H1 (cell line): ENCODE data around the gene EIF4E3. TPM values are rescaled to one million over a fixed set of nuclear protein-coding genes. Genes with fewer than 3 reads are reported as not detected.

Experiments used
- CTCF ChIA-PET: fragments of 300-600 bp; sonication (Branson Sonifier 250); formaldehyde crosslinking; loops from one replicate; lab custom pipeline; 2021; ENCODE audit not compliant: partially characterized antibody; lab: Charles Lee
- POLR2A ChIA-PET: fragments of 300-600 bp; sonication (Branson Sonifier 250); formaldehyde crosslinking; loops from one replicate; lab custom pipeline; 2021; ENCODE audit warnings: inconsistent platforms; ENCODE audit not compliant: partially characterized antibody; lab: Charles Lee
- DNase-seq, 2 experiments: peaks; one replicate each; pipeline versions ENCODE4 v3.0.0 to v3.0.0-alpha.2; 2010 to 2022; ENCODE audit warnings: low spot score in 2 of 2, low read depth in 1 of 2, mixed read lengths in 1 of 2
- FAIRE-seq: peaks from 2 replicates; lab custom pipeline; 2011; peaks lifted over from hg19 to GRCh38; lab: Jason Lieb, UNC
- H2AFZ ChIP-seq: 2 replicates; pipeline ENCODE4 v1.8.1; 2012; ENCODE audit warnings: low read length, inconsistent platforms
- H2AK5ac ChIP-seq: 2 replicates; pipeline ENCODE4 v1.6.1; 2013; ENCODE audit warnings: low read depth, low read length
- H2BK120ac ChIP-seq: replicated peaks from 2 replicates; pipeline ENCODE3; 2013; ENCODE audit warnings: low read depth, low read length, inconsistent platforms
- H2BK12ac ChIP-seq: 2 replicates; pipeline ENCODE4 v1.6.1; 2013; ENCODE audit warnings: low read depth, low read length
- H2BK15ac ChIP-seq: 2 replicates; pipeline ENCODE4 v1.6.1; 2013; ENCODE audit warnings: low read length
- H2BK20ac ChIP-seq: 2 replicates; pipeline ENCODE4 v1.6.1; 2013; ENCODE audit warnings: low read length
- H2BK5ac ChIP-seq: 2 replicates; pipeline ENCODE4 v1.6.1; 2013; ENCODE audit warnings: low read depth, low read length
- H3K14ac ChIP-seq: 2 replicates; pipeline ENCODE4 v1.6.1; 2013; ENCODE audit warnings: inconsistent platforms; ENCODE audit not compliant: insufficient read length
- H3K18ac ChIP-seq: 2 replicates; pipeline ENCODE4 v1.6.1; 2013; ENCODE audit warnings: low read length; ENCODE audit errors: extremely low read depth
- H3K23ac ChIP-seq: 2 replicates; pipeline ENCODE4 v1.6.1; 2013; ENCODE audit warnings: inconsistent platforms; ENCODE audit not compliant: insufficient read length
- H3K23me2 ChIP-seq: 2 replicates; pipeline ENCODE4 v1.6.1; 2013; ENCODE audit warnings: low read depth, low read length
- H3K27ac ChIP-seq: 2 replicates; pipeline ENCODE4 v1.6.1; 2011; ENCODE audit warnings: low read depth, low read length, inconsistent platforms
- H3K27me3 ChIP-seq, 4 experiments: replicated peaks in 1 of 4; 1 replicate in 1 of 4; 2 replicates in 3 of 4; pipeline versions ENCODE4 v1.6.1 to v1.8.1; 2011 to 2013; ENCODE audit warnings: low read length in 3 of 4, mild to moderate bottlenecking in 3 of 4, inconsistent platforms in 2 of 4, mixed read lengths in 2 of 4, moderate library complexity in 1 of 4; ENCODE audit not compliant: control insufficient read depth in 3 of 4, insufficient read depth in 3 of 4; ENCODE audit errors: extremely low read depth in 1 of 4
- H3K36me3 ChIP-seq, 4 experiments: 2 replicates each; pipeline versions ENCODE4 v1.6.1 to v1.8.1; 2011 to 2013; ENCODE audit warnings: mild to moderate bottlenecking in 4 of 4, low read length in 3 of 4, moderate library complexity in 2 of 4, control low read depth in 1 of 4, inconsistent platforms in 1 of 4; ENCODE audit not compliant: insufficient read depth in 4 of 4, control insufficient read depth in 2 of 4
- H3K4ac ChIP-seq: replicated peaks from 2 replicates; pipeline ENCODE3; 2013; ENCODE audit warnings: low read length, low read depth, mixed read lengths, inconsistent platforms; ENCODE audit not compliant: insufficient read length
- H3K4me1 ChIP-seq, 4 experiments: replicated peaks in 1 of 4; 1 replicate in 1 of 4; 2 replicates in 3 of 4; pipeline versions ENCODE4 v1.6.1 to v1.8.1; 2011 to 2013; ENCODE audit warnings: low read length in 3 of 4, inconsistent platforms in 2 of 4, mixed read lengths in 1 of 4; ENCODE audit not compliant: insufficient read depth in 4 of 4, control insufficient read depth in 3 of 4
- H3K4me2 ChIP-seq, 2 experiments: 2 replicates each; pipeline versions ENCODE4 v1.6.1 to v1.8.1; 2011 to 2013; ENCODE audit warnings: low read depth in 2 of 2, low read length in 2 of 2, control low read depth in 1 of 2, inconsistent platforms in 1 of 2, mild to moderate bottlenecking in 1 of 2; ENCODE audit not compliant: insufficient read depth in 1 of 2
- H3K4me3 ChIP-seq, 4 experiments: fragments of 200-600, 300-600 bp in 1 of 4; sonication (generic), shearing (Covaris generic), sonication (Bioruptor Twin) in 1 of 4; 2 replicates each; pipeline versions ENCODE4 v1.5.1 to v1.8.1; 2011 to 2016; ENCODE audit warnings: low read length in 4 of 4, low read depth in 3 of 4, control low read depth in 2 of 4, inconsistent platforms in 2 of 4, mild to moderate bottlenecking in 2 of 4, mixed read lengths in 1 of 4, moderate library complexity in 1 of 4; ENCODE audit not compliant: insufficient read depth in 2 of 4; ENCODE audit errors: extremely low read depth in 1 of 4
- H3K56ac ChIP-seq: replicated peaks from 2 replicates; pipeline ENCODE3; 2013; ENCODE audit warnings: low read depth, mild to moderate bottlenecking, mixed read lengths, low read length, inconsistent platforms; ENCODE audit not compliant: insufficient read length
- H3K79me1 ChIP-seq: 2 replicates; pipeline ENCODE4 v1.6.1; 2013; ENCODE audit warnings: low read depth, low read length, control low read depth
- H3K79me2 ChIP-seq, 2 experiments: 2 replicates each; pipeline versions ENCODE4 v1.6.1 to v1.8.1; 2012 to 2013; ENCODE audit warnings: low read length in 2 of 2, mild to moderate bottlenecking in 2 of 2, inconsistent platforms in 1 of 2; ENCODE audit not compliant: insufficient read depth in 2 of 2, control insufficient read depth in 1 of 2
- H3K9ac ChIP-seq, 4 experiments: replicated peaks in 1 of 4; 1 replicate in 1 of 4; 2 replicates in 3 of 4; pipeline versions ENCODE4 v1.6.1 to v1.8.1; 2011 to 2013; ENCODE audit warnings: low read depth in 3 of 4, low read length in 3 of 4, control low read depth in 2 of 4, mild to moderate bottlenecking in 2 of 4, moderate library complexity in 2 of 4, inconsistent platforms in 1 of 4; ENCODE audit errors: extremely low read depth in 1 of 4
- H3K9me3 ChIP-seq, 2 experiments: 2 replicates each; pipeline versions ENCODE4 v1.6.1 to v1.8.1; 2012 to 2013; ENCODE audit warnings: mild to moderate bottlenecking in 2 of 2, moderate library complexity in 2 of 2, control low read depth in 1 of 2, inconsistent platforms in 1 of 2, low read depth in 1 of 2, low read length in 1 of 2, mixed read lengths in 1 of 2; ENCODE audit not compliant: insufficient read depth in 2 of 2
- H4K20me1 ChIP-seq, 2 experiments: replicated peaks in 1 of 2; 2 replicates each; pipeline versions ENCODE3 to v1.8.1; 2011 to 2013; ENCODE audit warnings: inconsistent platforms in 2 of 2, low read length in 2 of 2, mild to moderate bottlenecking in 1 of 2; ENCODE audit not compliant: insufficient read depth in 2 of 2, control insufficient read depth in 1 of 2
- H4K5ac ChIP-seq: 2 replicates; pipeline ENCODE4 v1.6.1; 2013; ENCODE audit warnings: low read length, low read depth, mixed read lengths, inconsistent platforms; ENCODE audit not compliant: insufficient read length
- H4K8ac ChIP-seq: 2 replicates; pipeline ENCODE4 v1.8.0; 2013; ENCODE audit warnings: mild to moderate bottlenecking, moderate library complexity, low read length, inconsistent platforms; ENCODE audit not compliant: insufficient read depth; ENCODE audit errors: extremely low read depth
- H4K91ac ChIP-seq: replicated peaks from 2 replicates; pipeline ENCODE3; 2013; ENCODE audit warnings: low read length, mixed read lengths, inconsistent platforms; ENCODE audit not compliant: insufficient read length
- CBX8 ChIP-seq: fragments of 300-800, 300-1000 bp; sonication (generic); IDR thresholded peaks from 2 replicates; pipeline ENCODE4 v1.7.1; 2016; ENCODE audit warnings: low read depth, low read length, borderline replicate concordance
- CHD1 ChIP-seq: IDR thresholded peaks from 2 replicates; pipeline ENCODE4 v1.6.1; 2012; ENCODE audit warnings: low read depth, low read length, improper control_type of control experiment
- EP300 ChIP-seq, 2 experiments: IDR thresholded peaks; 1 replicate in 1 of 2; 2 replicates in 1 of 2; pipeline ENCODE4 v1.6.1; 2011 to 2012; ENCODE audit warnings: low read depth in 2 of 2, low read length in 2 of 2, mild to moderate bottlenecking in 2 of 2, borderline replicate concordance in 1 of 2, inconsistent platforms in 1 of 2, moderate library complexity in 1 of 2
- PHF8 ChIP-seq: fragments of 200-600 bp; sonication (generic); conservative IDR thresholded peaks from 2 replicates; pipeline ENCODE4 v1.7.1; 2012; ENCODE audit warnings: low read depth, mild to moderate bottlenecking, inconsistent platforms, low read length, moderate library complexity
- POU5F1 ChIP-seq: IDR thresholded peaks from 2 replicates; pipeline ENCODE4 v1.6.1; 2011; ENCODE audit warnings: low read depth, mild to moderate bottlenecking, low read length, moderate library complexity
- SP2 ChIP-seq: IDR thresholded peaks from 2 replicates; pipeline ENCODE4 v1.6.1; 2012; ENCODE audit warnings: mild to moderate bottlenecking, low read length, inconsistent platforms
- whole genome bisulfite sequencing, 2 experiments: shearing (Covaris generic) in 1 of 2; methylation state at CpG; one replicate each; pipeline versions ENCODE4 v1.1.6 to v1.1.7; 2013 to 2015; ENCODE audit warnings: low lambda C conversion rate in 2 of 2, mixed read lengths in 2 of 2, inconsistent platforms in 1 of 2, low coverage in 1 of 2, missing lambda C conversion rate in 1 of 2; ENCODE audit not compliant: insufficient replicate concordance in 2 of 2, insufficient coverage in 1 of 2, insufficient read length in 1 of 2; ENCODE audit errors: extremely low coverage in 1 of 2, missing lambda C conversion rate in 1 of 2; 5-methylcytosine and 5-hydroxymethylcytosine counted together
- polyA plus RNA-seq, 7 experiments: library from polyadenylated mRNA; depleted of rRNA in 3 of 7; stranded (reverse) in 5 of 7; unstranded in 2 of 7; fragments of >200 nt in 5 of 7; fragments of 200-250 nt in 2 of 7; gene quantifications; 1 replicate in 5 of 7; 2 replicates in 1 of 7; 4 replicates in 1 of 7; pipeline versions ENCODE4 v1.2.1 to v1.2.3, GENCODE V29; 2011 to 2013; ENCODE audit warnings: missing spikeins in 2 of 7, mixed read lengths in 2 of 7
- total RNA-seq: library from RNA; stranded (reverse); fragmentation: NEBNext Ultra II Directional; extraction: Animal tissue kit (Norgen Biotek cat#: 25700); gene quantifications from 2 replicates; pipeline ENCODE4 v1.2.1, GENCODE V29; 2021

The EIF4E3 gene
- total and polyA plus RNA-seq, 2 of the 8 experiments (the other 6 are each of a cell fraction or from before 2014, with no cell fraction given): 5.2 to 17.0 TPM

DNA sequence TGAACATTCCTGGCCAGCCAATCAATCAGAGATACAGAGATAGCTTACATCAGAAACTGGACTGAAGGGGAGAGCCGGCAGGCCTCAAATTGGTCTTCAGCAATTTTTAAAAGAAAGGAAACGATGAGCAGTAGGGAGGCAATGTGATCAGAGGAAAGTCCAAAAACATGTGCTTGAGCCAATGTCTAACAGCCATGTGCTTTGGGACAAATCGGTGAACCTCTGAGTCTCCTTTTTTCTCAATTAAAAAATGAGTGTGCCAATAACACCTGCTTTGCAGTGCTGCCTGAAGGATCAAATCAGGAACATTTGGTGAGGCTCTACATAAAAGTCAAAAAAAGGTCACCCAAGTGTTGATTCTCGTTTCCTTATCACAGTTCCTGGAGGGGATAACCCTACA is 7.4 kb upstream of the EIF4E3 start:
- H4K91ac ChIP-seq: no peak overlapping the region
- H4K5ac ChIP-seq: no peak overlapping the region
- no peak overlapping the region for H3K56ac ChIP-seq
- no peak overlapping the region for H3K27ac ChIP-seq
- H3K4ac ChIP-seq: no peak overlapping the region
- H2AK5ac ChIP-seq: no peak overlapping the region
- ChIA-PET CTCF (interaction anchor here (0.6 to 2.0 kb wide), 5 partner anchors 8 to 126 kb away, joined by 3 to 9 read pairs (median 3); no protein-coding TSS in a partner anchor), POLR2A (interaction anchor here (1.3 kb wide), 1 partner anchor 22 kb away, joined by 3 read pairs; no protein-coding TSS in a partner anchor)
- no peak overlapping the region for H2BK15ac ChIP-seq
- no peaks in the 10 kb centered on the region for H3K36me3 ChIP-seq
- FAIRE-seq: no peak
- no peak overlapping the region for H3K23ac ChIP-seq
- no peak overlapping the region for H4K8ac ChIP-seq
- no peak for DNase-seq
- no peaks in the 10 kb centered on the region for H3K9me3 ChIP-seq
- peaks cover 0 to 16% (median 6%) of the 10 kb centered on the region in 4 experiments; a peak in 5 of 7 replicates for H3K4me1 ChIP-seq
- no peaks in the 10 kb centered on the region for H3K23me2 ChIP-seq
- no peaks in the 10 kb centered on the region; the same call in 1 of the 2 replicates for H3K79me1 ChIP-seq
- H3K27me3 ChIP-seq: no peaks in the 10 kb centered on the region
- H2BK12ac ChIP-seq: no peak overlapping the region
- no peak overlapping the region for H3K9ac ChIP-seq
- no peak overlapping the region for H2AFZ ChIP-seq
- no peak overlapping the region for H3K14ac ChIP-seq
- 95% methylated on average over 4 of the region's 4 CpGs; no CpG with 5 or more reads in 1 of the 2 experiments for WGBS, 2 experiments
- no peak overlapping the region for H3K4me3 ChIP-seq
- H2BK5ac ChIP-seq: no peak overlapping the region
- H2BK20ac ChIP-seq: no peak overlapping the region
- H4K20me1 ChIP-seq: peaks cover 0 to 4% of the 10 kb centered on the region in 2 experiments
- no peak overlapping the region for H2BK120ac ChIP-seq
- no peaks in the 10 kb centered on the region for H3K79me2 ChIP-seq
- H3K18ac ChIP-seq: no peak overlapping the region
- TF ChIP-seq POU5F1 (no peak), SP2 (no peak), PHF8 (no peak), EP300 (IDR thresholded peaks at IDR 0.05; ENCODE audit: borderline replicate concordance in 1 of 2, low read depth in 2 of 2, low read length in 2 of 2) (no peak), CHD1 (no peak), CBX8 (no peak)
- H3K4me2 ChIP-seq: no peak overlapping the region
